ENCODE data around the gene SELENOS. TPM values are rescaled to one million over a fixed set of nuclear protein-coding genes. Genes with fewer than 3 reads are reported as not detected.

The SELENOS gene
- total RNA-seq, 1 experiment from 2014 or later, result 145 TPM

GRCh38 chr15:101275018-101275417, 2.3 kb downstream of the SELENOS start:
- peaks cover 13% of the 10 kb centered on the region for H3K4me1 Mint-ChIP-seq (ENCODE audit: insufficient read depth, unreplicated experiment)
- H3K36me3 Mint-ChIP-seq (ENCODE audit: insufficient read depth, unreplicated experiment), result peaks cover 59% of the 10 kb centered on the region
- BruUV-seq (replicated peaks), result no TSS peak
- intact Hi-C loops (cut with micrococcal nuclease), result no loop called here
- no peaks in the 10 kb centered on the region for H3K9me3 Mint-ChIP-seq (ENCODE audit: unreplicated experiment)
- ChIA-PET CTCF (interaction anchor here (1.0 to 1.7 kb wide), 3 partner anchors 14 to 366 kb away, joined by 4 to 6 read pairs (median 5); no protein-coding TSS in a partner anchor), POLR2A (interaction anchor here (0.6 to 2.4 kb wide), 3 partner anchors 14 to 1288 kb away, joined by 3 to 7 read pairs (median 3); partner anchors contain the start of gene SNRPA1)
- no peak for TF ChIP-seq CTCF (IDR thresholded peaks at IDR 0.05; ENCODE audit: unreplicated experiment)
- H3K27me3 Mint-ChIP-seq (ENCODE audit: insufficient read depth, unreplicated experiment), result no peaks in the 10 kb centered on the region
- DNase-seq (ENCODE audit: unreplicated experiment), result no peak
- H3K4me3 Mint-ChIP-seq (ENCODE audit: unreplicated experiment), result no peak overlapping the region
- no peak overlapping the region for H3K27ac Mint-ChIP-seq (ENCODE audit: low read depth, unreplicated experiment)

- ChIA-PET POLR2A (interaction anchor here (0.6 to 2.0 kb wide), 3 partner anchors 12 to 26 kb away, joined by 4 to 5 read pairs (median 5); partner anchors contain the start of gene SNRPA1), CTCF (interaction anchor here (0.6 to 1.9 kb wide), 4 partner anchors 16 to 272 kb away, joined by 3 to 8 read pairs (median 6); no protein-coding TSS in a partner anchor)
- Mint-ChIP-seq H3K4me3 (ENCODE audit: unreplicated experiment) (no peak overlapping the region), H3K36me3 (ENCODE audit: insufficient read depth, unreplicated experiment) (peaks cover 56% of the 10 kb centered on the region), H3K4me1 (ENCODE audit: insufficient read depth, unreplicated experiment) (peaks cover 13% of the 10 kb centered on the region), H3K27me3 (ENCODE audit: insufficient read depth, unreplicated experiment) (no peaks in the 10 kb centered on the region), H3K27ac (ENCODE audit: low read depth, unreplicated experiment) (peak overlapping the region; percentile 39), H3K9me3 (ENCODE audit: unreplicated experiment) (no peaks in the 10 kb centered on the region)
- no peak for TF ChIP-seq CTCF (IDR thresholded peaks at IDR 0.05; ENCODE audit: unreplicated experiment)
- no TSS peak for BruUV-seq (replicated peaks)
- no peak for DNase-seq (ENCODE audit: unreplicated experiment)
- intact Hi-C loops (cut with micrococcal nuclease), result no loop called here
These were observed 3.8 kb downstream of the SELENOS start for GRCh38 chr15:101273534-101273933.

GRCh38 chr15:101272584-101272983, 4.7 kb downstream of the SELENOS start:
- H3K4me1 Mint-ChIP-seq (ENCODE audit: insufficient read depth, unreplicated experiment), result peaks cover 6% of the 10 kb centered on the region
- ChIA-PET CTCF (interaction anchor here (0.7 to 1.9 kb wide), 3 partner anchors 15 to 271 kb away, joined by 4 to 8 read pairs (median 7); no protein-coding TSS in a partner anchor), POLR2A (interaction anchor here (0.6 to 2.0 kb wide), 3 partner anchors 13 to 25 kb away, joined by 4 to 5 read pairs (median 5); partner anchors contain the start of gene SNRPA1)
- no peak overlapping the region for H3K4me3 Mint-ChIP-seq (ENCODE audit: unreplicated experiment)
- BruUV-seq (replicated peaks), result no TSS peak
- TF ChIP-seq CTCF (IDR thresholded peaks at IDR 0.05; ENCODE audit: unreplicated experiment), result no peak
- intact Hi-C loops (cut with micrococcal nuclease), result no loop called here
- H3K27me3 Mint-ChIP-seq (ENCODE audit: insufficient read depth, unreplicated experiment), result no peaks in the 10 kb centered on the region
- H3K9me3 Mint-ChIP-seq (ENCODE audit: unreplicated experiment), result no peaks in the 10 kb centered on the region
- no peak overlapping the region for H3K27ac Mint-ChIP-seq (ENCODE audit: low read depth, unreplicated experiment)
- DNase-seq (ENCODE audit: unreplicated experiment), result no peak
- H3K36me3 Mint-ChIP-seq (ENCODE audit: insufficient read depth, unreplicated experiment), result peaks cover 54% of the 10 kb centered on the region

- POLR2A ChIA-PET, result no interaction called here
These were observed 7.6 kb downstream of the SELENOS start for GRCh38 chr15:101269479-101270223.

More at GRCh38 chr15:101269479-101270223, 7.6 kb downstream of the SELENOS start:
- Mint-ChIP-seq H3K4me1 (ENCODE audit: insufficient read depth, unreplicated experiment) (peaks cover 5% of the 10 kb centered on the region), H3K36me3 (ENCODE audit: insufficient read depth, unreplicated experiment) (peaks cover 58% of the 10 kb centered on the region), H3K9me3 (ENCODE audit: unreplicated experiment) (no peaks in the 10 kb centered on the region), H3K4me3 (ENCODE audit: unreplicated experiment) (no peak overlapping the region), H3K27ac (ENCODE audit: low read depth, unreplicated experiment) (peak overlapping the region; percentile 68), H3K27me3 (ENCODE audit: insufficient read depth, unreplicated experiment) (no peaks in the 10 kb centered on the region)
- peak; percentile 40 for TF ChIP-seq CTCF (IDR thresholded peaks at IDR 0.05; ENCODE audit: unreplicated experiment)
- intact Hi-C loops (cut with micrococcal nuclease), result no loop called here
- no TSS peak for BruUV-seq (replicated peaks)
- DNase-seq (ENCODE audit: unreplicated experiment), result peak; percentile 29
- CTCF ChIA-PET, result interaction anchor here (0.7 to 1.3 kb wide), 5 partner anchors 11 to 18 kb away, joined by 3 to 4 read pairs (median 3); partner anchors contain the start of gene CHSY1
